NCI-H2227 (cell line): Measurements from ENCODE around the gene C16orf46.
A peak's percentile ranks its signal among the peaks of the same experiment; 100 is the strongest.

Experiments
- DNase-seq: peaks from one replicate; lab custom pipeline; 2025; ENCODE audit not compliant: unreplicated experiment; lab: John Stamatoyannopoulos, UW

Gene C16orf46

GRCh38 chr16:81076566-81077075, 417 bp downstream of the C16orf46 start:
- DNase-seq, result peak; percentile 90

DNA sequence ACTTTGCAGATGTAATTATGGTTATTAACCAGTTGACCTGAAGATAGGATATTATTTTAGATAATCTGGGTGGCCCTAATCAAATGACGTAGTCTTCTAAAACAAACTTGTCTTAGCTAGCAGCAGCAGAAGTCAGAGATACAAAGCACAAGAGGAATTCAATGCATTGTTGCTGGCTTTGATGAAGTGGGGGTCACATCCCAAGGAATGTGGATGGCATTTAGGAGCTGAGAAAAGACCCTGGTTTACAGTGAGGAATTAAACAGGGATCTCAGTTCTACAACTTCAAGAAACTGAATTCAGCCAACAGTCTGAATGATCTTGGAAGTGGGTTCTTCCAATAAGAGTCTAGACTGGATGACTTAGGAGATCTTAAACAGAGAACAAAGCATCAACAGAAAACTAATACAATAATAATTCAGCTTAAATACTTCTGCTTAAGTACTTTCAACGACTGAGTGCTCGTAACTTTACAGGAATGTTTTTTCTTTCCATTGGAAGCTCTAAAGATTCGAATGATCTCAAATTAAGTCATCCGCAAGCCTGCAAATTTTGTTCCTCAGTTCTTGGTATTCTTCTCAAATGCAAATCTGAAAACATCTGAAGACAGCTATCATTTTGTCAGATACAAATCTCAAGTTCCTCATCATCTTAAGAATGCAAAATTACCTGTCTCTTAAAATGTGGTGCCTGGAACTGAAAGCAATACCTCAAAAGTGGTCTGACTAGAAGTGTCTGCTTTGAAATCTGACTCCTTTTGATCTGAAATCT, 3.3 kb downstream of the C16orf46 start:
- DNase-seq, result no peak

- no peak for DNase-seq
These were observed 5.2 kb downstream of the C16orf46 start for GRCh38 chr16:81071805-81072204.

- no peak for DNase-seq
These were observed 6.1 kb downstream of the C16orf46 start for GRCh38 chr16:81070979-81071378.

GRCh38 chr16:81069063-81069462, 8.0 kb downstream of the C16orf46 start:
- DNase-seq, result no peak

DNA sequence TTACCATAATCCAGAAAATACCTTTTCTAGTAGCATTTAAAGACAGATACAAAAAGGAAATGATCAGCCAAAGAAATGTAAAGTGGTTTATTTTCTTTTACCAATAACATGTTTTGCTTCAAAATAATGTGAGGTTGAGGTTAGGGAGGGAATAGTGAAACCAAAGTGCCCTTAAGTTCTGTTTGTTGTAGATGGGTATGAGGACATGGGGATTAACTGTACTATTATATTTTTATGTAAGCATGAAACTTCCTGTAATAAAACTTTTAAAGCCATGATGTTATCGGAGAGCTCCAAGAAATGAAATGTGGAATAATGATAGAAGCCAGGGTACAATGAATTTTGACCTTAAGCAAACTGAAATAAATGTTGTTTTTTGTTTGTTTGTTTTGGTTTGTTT, 9.9 kb downstream of the C16orf46 start:
- no peak for DNase-seq

- no peak for DNase-seq
These were observed 10.4 kb downstream of the C16orf46 start for GRCh38 chr16:81066681-81067080.

- DNase-seq, result no peak
These were observed 15.0 kb downstream of the C16orf46 start for GRCh38 chr16:81061871-81062608.

DNA sequence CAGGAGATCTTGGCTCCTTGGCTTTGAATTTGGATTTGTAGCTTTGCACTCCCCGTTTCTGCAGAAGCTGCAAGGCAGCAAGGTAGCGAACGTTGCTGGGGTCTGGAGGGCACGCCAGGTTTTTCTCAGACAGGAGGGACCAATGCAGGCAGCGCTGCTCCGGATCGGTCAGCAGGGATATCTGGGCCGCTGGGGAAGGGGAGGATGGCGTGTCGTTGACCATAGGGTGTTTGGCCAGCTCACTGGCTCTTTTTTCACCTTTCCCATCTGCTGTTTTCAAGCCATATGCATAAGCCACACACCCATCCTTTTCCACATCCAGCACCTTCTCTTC, 15.8 kb downstream of the C16orf46 start:
- DNase-seq, result no peak

GRCh38 chr16:81060576-81061306, 16.3 kb downstream of the C16orf46 start:
- no peak for DNase-seq

DNA sequence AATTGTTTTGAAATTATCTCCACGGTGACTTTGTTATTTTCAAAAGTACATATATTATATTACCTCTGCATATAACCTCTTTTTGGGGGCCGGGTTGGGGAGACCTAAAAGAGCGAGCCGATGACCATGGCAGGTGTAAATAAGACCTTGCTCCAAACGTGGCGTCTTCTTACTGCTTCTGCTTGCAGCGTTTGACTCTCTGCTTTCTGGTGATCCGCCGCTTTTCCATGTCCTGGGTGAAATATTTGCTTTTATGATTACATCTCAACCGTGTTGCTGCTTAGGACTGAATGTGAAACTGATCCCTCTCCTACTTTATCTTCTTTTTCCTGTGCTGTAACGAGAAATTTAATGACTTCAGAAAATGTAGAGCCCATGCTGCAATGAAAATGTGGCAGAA, 23.3 kb downstream of the C16orf46 start:
- no peak for DNase-seq

- DNase-seq, result no peak
These were observed 34.2 kb downstream of the C16orf46 start for GRCh38 chr16:81042821-81043220.

DNA sequence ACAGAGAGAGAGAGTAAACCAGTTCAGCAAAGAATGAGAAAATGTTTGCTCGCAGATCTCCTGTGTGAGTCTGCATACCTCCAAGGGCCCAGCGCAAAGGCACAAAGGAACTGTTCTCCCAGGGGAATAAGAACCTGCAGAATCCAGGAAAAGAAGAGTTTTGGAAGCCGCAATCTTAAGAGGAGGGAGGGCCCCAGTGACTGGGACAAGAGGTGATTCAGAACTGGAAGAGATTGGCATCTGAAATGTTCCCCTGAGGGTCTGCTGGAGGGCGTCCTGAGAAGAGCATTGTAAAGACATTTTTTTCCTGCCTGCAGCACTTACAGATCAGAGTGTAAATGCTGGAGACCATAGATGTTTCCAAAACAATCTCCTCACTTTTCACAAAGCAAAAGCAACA, 35.3 kb downstream of the C16orf46 start:
- DNase-seq, result no peak

DNA sequence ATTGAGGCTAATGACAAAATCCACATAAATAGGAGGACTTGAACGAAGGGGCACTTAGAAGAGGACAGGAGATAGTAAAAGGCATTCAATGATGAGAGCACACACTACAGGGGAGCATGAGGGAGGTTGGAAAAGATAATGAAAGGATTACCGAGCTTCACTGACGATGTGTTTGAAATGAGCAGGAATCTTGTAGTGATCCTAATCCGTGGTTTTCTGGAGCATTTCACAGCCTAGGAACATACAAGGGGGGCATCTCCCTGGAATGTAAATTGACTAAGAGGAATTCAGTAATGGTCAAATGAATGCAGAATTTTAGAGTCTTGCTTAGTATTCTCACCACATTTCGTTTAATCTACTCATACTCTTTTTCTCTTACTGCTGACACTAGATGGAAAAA, 36.2 kb downstream of the C16orf46 start:
- no peak for DNase-seq

DNA sequence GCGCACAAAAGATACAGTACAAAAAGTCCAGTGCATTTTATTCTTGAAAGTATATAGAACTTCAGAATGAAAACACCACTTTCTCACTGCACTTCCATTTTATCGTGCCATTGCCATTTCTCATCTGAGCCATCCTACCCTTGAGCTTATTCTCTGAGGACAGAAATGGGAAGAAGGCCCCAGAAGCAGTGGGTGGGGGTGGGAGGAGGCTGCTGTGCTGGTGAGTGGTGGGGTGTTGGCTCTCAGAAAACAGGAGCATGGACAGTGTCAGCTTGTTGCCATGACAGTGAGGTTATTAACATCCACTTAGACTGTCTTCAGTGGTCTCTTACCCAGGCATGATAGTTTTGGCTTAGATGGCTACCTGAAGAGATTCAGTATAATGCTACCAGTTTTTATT, 36.9 kb downstream of the C16orf46 start:
- peak; percentile 1 for DNase-seq

DNA sequence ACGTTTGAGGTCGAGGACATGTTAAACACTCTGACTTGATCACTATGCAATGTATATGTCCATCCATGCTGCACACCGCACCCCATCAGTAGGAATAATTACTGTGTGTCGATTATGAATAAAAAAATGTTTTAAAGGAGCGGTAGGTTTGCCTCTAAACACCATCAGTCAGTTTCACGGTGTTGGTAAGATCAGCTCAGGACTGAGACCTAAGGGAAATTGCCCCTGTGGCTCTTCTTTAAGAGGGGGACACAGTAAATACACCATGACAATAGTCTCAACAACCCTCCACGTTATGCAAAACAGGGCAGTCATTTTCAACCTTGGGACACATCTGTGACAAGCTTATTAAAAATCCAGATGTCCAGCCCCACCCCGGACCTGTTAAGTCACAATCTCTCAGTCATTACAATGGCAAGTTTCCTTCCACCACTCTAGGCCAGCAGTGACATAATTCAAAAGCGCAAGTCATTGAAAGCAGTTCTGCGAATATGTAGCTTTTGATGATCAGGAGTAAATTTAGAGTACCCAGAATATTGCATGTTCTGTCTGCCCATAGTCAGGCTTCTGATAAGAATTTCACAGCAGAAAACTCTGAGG, 40.2 kb downstream of the C16orf46 start:
- no peak for DNase-seq

DNA sequence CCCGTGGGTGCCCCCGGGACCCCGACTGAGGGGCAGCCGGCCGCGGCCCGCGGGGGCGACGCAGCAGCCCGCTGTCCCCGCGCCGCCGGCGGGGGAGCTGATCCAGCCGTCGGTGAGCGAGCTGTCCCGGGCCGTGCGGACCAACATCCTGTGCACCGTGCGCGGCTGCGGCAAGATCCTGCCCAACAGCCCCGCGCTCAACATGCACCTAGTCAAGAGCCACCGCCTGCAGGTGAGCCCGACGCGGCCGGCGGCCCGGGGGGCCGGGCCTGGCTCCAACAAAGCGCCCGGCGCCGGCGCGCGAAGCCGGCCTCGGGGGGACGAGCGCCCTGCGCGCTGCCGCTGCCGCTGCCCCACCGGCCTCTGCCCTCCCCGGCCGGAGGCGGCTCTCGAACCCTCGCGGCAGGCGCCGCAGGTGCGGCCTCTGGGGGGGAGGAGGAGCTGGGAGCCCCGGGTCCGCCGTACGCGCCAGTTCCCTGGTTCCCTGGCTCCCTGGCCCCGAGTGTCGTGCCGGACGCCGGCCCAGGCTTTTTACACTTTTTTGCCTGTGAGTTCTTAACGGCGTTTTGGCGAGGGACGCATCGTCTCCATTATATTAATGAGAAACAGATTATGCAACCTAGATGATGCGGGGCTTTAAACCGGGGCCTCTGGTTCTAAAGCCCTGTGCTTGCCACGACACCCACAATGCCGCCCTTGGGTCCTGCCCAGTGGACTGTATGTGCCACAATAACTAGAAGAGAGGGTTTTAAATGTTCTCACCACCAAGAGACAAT, 40.9 kb downstream of the C16orf46 start:
- DNase-seq, result peak; percentile 42

GRCh38 chr16:81035398-81035974, 41.6 kb downstream of the C16orf46 start, which contains the start of gene ATMIN:
TSS of gene ATMIN (plus strand) at chr16:81035842. CDS start at chr16:81035871, 29 bp downstream.
- DNase-seq, result peak; percentile 91

- no peak for DNase-seq
These were observed 47.0 kb downstream of the C16orf46 start for GRCh38 chr16:81029930-81030604.

DNA sequence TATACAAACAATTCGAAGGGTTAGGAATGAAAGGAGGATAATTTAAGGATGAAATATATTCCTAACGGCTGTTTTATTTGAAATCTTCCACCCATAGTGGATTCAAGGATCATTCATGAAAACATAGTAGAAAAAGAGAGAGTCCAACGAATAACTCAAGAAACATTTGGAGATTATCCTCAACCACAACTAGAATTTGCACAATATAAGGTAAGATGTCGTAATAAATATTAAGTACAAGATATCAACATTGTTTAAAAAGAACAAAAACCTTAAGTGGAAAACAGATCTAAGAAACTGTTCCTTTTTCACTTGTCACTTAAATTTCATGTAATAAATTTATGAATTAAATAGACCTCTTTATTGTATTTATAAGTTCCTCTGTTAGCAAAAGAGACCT, 50.6 kb downstream of the C16orf46 start:
- DNase-seq, result no peak
